SK-MEL-5 (cell line): ENCODE results near the gene PLIN4. TPM values are rescaled to one million over a fixed set of nuclear protein-coding genes. Genes with fewer than 3 reads are reported as not detected.
"Not testable (repeated sequence)": the region's sequence is repeated elsewhere in the genome, so short reads cannot be mapped to it uniquely, and the experiment has no call there.

ENCODE experiments used
- DNase-seq: peaks from one replicate; pipeline ENCODE4 v3.0.0-alpha.2; 2016; ENCODE audit warnings: low read depth, low spot score
- in situ Hi-C: cut with HindIII; loops from 2 replicates; pipeline ENCODE4 v1.10.0; 2016; ENCODE audit warnings: low sequenced_read_pairs, high pct_unique_total_duplicates, low pct_unique_long_range_greater_than_20kb
- polyA plus RNA-seq, 2 experiments: library from polyadenylated mRNA; depleted of rRNA; stranded (reverse); fragments of >200 nt; gene quantifications; 2 replicates each; pipeline ENCODE4 v1.2.3, GENCODE V29; 2015
- total RNA-seq: library from RNA; depleted of rRNA; stranded (reverse); fragments of >200 nt; shearing (Covaris generic); gene quantifications from 2 replicates; pipeline ENCODE4 v1.2.3, GENCODE V29; 2014; rRNA removed

The PLIN4 gene
- 0.05 TPM in 2 replicates for total RNA-seq
- polyA plus RNA-seq (2015; cell fraction: cytosol; rRNA removed), result 0.01 and 0.03 TPM in 2 replicates
- 0.28 and 0.34 TPM in 2 replicates for polyA plus RNA-seq (2015; cell fraction: nucleus; rRNA removed)

- no peak for DNase-seq
- in situ Hi-C loops, result no loop called here
These were observed at the start of gene PLIN4 for GRCh38 chr19:4518345-4519171. Gene PLIN4 (minus strand): TSS chr19:4518486. CDS start chr19:4518272, 214 bp downstream.

DNA sequence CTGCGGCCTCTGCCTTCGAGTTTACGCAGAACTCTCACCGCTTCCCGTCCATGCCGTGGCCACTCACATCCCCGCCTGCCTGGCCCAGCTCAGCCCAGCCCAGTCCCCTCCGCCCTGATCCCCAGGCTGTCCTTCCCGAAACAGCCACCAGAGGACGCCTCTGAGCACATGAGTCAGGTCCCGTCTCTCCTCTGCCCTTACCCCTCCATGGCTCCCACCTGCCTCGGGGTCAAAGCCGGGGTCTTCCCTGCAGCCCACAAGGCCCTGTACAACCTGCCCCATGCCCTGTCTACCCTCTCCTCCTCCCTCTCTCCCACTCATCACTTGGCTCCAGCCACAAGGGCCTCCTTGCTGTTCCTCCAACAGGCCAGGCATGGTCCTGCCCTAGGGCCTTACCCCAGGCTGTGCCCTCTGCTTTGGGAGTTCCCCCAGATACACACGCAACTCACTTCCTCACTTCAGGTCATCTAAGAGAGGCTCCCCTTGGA lies 49.3 kb upstream of the PLIN4 start:
- in situ Hi-C loops, result no loop called here
- DNase-seq, result peak; percentile 71

- in situ Hi-C loops, result no loop called here
- DNase-seq, result no peak
These were observed 48.2 kb upstream of the PLIN4 start for GRCh38 chr19:4566402-4567051.

DNA sequence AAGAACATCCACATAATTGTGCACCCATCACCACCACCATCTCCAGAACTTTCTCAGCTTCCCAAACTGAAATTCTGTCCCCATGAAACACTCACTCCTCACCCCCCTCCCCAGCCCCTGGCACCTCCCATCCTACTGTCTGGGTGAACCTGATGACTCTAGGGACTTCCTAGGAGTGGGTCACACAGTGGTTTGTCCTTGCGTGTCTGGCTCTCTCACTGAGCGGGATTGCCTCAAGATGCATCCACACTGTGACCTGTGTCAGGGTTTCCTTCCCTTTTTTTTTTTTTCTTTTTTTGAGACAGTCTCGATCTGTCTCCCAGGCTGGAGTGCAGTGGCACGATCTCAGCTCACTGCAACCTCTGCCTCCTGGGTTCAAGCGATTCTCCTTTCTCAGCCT lies 45.3 kb upstream of the PLIN4 start:
- in situ Hi-C loops, DNase-seq: not testable (repeated sequence)

DNA sequence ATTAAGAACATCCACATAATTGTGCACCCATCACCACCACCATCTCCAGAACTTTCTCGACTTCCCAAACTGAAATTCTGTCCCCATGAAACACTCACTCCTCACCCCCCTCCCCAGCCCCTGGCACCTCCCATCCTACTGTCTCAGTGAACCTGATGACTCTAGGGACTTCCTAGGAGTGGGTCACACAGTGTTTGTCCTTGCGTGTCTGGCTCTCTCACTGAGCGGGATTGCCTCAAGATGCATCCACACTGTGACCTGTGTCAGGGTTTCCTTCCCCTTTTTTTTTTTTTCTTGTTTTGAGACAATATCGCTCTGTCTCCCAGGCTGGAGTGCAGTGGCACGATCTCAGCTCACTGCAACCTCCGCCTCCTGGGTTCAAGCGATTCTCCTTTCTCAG lies 43.8 kb upstream of the PLIN4 start:
- in situ Hi-C loops, DNase-seq: not testable (repeated sequence)

- DNase-seq, result no peak
- in situ Hi-C loops, result no loop called here
These were observed 41.3 kb upstream of the PLIN4 start, which contains the start of gene SEMA6B for GRCh38 chr19:4559569-4559968. Gene SEMA6B (minus strand): TSS chr19:4559684. CDS start chr19:4558457, 1,227 bp downstream.

DNA sequence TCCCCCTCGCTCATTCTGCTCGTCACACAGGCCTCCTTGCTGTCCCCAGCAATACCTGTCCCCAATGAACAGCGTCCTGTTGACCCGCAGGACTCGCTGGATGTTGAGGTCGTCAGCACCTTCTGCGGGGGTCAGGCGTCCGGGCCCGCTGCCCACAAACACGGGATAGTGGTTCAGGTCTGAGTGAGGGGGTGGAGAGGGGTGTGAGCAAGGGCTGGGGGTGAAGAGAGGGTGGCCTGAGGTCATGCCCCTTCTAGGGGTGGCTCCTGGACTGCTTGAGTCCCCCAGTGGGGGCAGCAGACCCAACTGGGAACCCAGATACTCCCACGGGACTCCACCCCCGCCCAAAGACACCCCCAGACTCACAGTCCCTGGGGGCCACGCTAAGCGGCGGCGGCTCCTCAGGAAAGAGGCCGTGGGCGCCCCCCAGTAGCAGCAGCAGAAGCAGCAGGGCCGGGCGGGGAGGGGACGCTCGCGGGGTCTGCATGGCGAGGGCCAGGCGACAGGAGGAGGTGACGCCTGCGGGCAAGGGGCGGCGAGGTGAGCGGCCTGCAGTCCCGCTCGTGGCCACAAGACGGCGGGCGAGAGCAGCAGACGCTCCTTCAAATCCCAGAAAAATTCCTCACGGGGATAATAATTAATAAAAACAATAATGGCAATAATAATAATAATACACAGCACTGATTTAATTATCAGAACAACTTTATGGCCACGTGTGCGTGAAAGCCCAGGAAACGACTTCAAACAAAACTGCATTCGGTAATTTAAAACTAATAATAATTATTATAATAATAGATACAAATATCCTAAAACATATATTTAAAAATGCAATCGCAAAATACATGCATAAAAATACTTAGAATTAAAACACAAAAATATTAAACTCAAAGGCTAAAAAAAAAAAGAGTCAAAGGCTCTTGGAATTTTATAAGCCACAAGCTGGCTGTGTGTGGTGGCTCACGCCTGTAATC lies 40.0 kb upstream of the PLIN4 start:
- peak; percentile 19 for DNase-seq
- in situ Hi-C loops, result no loop called here

- DNase-seq, result peak; percentile 38
- in situ Hi-C loops, result no loop called here
These were observed 39.1 kb upstream of the PLIN4 start for GRCh38 chr19:4557144-4557970.

GRCh38 chr19:4556597-4557127 lies 38.4 kb upstream of the PLIN4 start:
- in situ Hi-C loops, result no loop called here
- DNase-seq, result peak; percentile 78

- DNase-seq, result peak; percentile 52
- in situ Hi-C loops, result no loop called here
These were observed 37.6 kb upstream of the PLIN4 start for GRCh38 chr19:4555657-4556561.

GRCh38 chr19:4554717-4555116 lies 36.4 kb upstream of the PLIN4 start:
- in situ Hi-C loops, result no loop called here
- no peak for DNase-seq

DNA sequence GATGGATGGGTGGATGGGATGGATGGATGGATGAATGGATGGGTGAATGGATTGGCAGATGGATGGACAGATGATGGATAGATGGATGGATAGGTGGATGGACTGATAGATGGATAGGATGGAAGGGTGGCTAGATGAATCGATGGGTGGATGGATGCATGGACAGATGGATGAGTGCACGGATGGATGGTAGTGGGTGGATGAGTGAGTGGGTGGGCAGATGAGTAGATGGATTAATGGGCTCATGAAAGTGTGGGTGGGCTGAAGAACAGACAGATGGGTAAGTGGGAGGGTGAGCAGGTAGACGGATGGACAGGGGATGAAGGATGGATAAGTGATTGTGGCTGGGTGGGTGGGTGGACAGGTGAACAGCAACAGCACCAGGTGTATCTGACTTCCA lies 35.5 kb upstream of the PLIN4 start:
- in situ Hi-C loops, result no loop called here
- DNase-seq, result no peak

DNA sequence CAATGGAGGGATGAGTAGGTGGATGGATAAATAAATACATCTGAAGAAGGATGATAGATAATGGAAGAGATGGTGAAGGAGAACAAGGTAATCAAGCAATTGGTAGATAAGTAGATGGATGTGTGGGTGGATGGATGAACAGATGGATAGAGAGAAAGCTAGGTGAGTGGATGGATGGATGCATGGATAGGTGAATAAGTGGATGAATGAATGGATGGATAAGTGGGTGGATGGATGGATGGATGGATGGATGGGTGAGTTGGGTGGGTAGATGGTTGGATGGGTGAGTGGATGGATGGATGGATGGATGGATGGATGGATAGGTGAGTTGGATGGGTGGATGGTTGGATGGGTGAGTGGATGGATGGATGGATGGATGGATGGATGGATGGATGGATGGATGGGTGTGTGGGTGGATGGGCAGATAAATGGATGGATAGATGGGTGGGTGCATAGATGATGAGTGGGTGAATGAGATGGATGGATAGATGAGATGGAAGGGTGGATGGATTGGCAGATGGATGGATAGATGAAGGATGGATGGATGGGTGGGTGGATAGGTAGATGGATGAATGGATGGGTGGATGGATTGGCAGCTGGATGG lies 34.9 kb upstream of the PLIN4 start:
- DNase-seq, result no peak
- in situ Hi-C loops, result no loop called here

DNA sequence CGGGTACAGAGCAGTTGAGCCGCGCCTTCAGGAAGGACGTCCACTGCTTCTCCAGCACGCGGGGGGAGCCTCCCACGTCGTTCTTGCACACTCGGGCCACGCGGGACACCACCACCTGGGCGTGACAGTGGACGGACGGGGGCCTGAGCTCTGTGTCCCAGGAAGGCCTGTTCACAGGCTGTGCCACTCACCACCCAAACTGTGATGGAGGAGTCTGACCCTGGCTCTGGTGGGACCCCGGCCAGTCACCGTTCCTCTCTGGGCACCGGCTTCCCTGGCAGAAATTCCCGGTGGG lies 34.2 kb upstream of the PLIN4 start:
- in situ Hi-C loops, result no loop called here
- DNase-seq, result no peak

- DNase-seq, result no peak
- in situ Hi-C loops, result no loop called here
These were observed 32.3 kb upstream of the PLIN4 start for GRCh38 chr19:4550479-4551050.
